Activated gamma-delta T cell treated with anti-CD3 and anti-CD28 coated beads, Interleukin-2, amount 50 U/mL, for 16 hours (primary cell): ENCODE results near the gene ZNF141.
"Not testable (repeated sequence)": the region's sequence is repeated elsewhere in the genome, so short reads cannot be mapped to it uniquely, and the experiment has no call there.

Experiments
- DNase-seq: peaks from one replicate; pipeline ENCODE4 v3.0.0-alpha.2; 2020; ENCODE audit warnings: low read depth

Gene ZNF141

GRCh38 chr4:337143-337931, at the start of gene ZNF141:
Gene ZNF141 (plus strand): TSS chr4:337814. CDS start chr4:337984, 170 bp downstream.
- DNase-seq: peak; percentile 89

GRCh38 chr4:288891-289290, 48.7 kb upstream of the ZNF141 start:
- no peak for DNase-seq

- DNase-seq: no peak
Observed at GRCh38 chr4:294732-295131, 42.9 kb upstream of the ZNF141 start.

- no peak for DNase-seq
Observed at GRCh38 chr4:302381-302780, 35.2 kb upstream of the ZNF141 start.

GRCh38 chr4:304516-304915, 33.1 kb upstream of the ZNF141 start:
- DNase-seq: not testable (repeated sequence)

DNA sequence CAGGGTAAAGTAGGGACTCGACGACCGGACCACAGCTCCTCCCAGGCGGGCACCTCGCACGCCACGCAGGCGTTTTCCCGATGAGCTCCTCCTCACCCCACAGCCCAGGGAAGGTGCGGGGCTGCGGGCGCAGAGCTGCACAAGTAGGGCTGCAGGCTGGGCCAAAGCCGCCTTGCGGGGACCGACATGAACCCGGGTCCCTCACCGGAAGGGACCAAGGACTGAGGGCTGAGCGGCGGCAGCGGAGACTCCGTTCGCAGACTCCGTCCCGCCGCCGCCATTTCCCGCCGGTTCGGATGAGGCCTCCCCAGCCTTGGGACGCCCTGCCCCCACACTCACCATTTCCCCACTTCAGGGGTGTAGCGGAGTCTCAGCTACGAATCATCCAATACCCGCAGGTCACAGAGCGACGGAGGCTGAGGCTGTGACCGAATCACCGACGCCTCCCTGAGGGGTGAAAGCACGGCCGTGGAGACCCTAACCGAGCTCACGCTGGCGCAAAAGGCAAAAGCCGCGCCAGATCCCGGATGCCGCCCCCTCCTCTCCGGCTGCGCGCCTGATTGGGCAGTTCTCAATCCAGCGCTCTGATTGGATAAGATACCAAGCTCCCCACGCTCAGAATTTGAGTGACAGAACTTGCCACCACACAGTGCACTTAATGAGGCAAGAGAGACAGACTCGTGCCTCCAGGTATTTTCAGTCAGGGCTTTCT, 32.5 kb upstream of the ZNF141 start, which contains the start of gene ZNF732:
TSS of gene ZNF732 (minus strand) at position 506 of the 712 bp plus-strand sequence. CDS start at position 342, 164 bp downstream.
- no peak for DNase-seq

GRCh38 chr4:306551-306961, 31.1 kb upstream of the ZNF141 start:
- DNase-seq: no peak

GRCh38 chr4:309807-310206, 27.8 kb upstream of the ZNF141 start:
- no peak for DNase-seq

DNA sequence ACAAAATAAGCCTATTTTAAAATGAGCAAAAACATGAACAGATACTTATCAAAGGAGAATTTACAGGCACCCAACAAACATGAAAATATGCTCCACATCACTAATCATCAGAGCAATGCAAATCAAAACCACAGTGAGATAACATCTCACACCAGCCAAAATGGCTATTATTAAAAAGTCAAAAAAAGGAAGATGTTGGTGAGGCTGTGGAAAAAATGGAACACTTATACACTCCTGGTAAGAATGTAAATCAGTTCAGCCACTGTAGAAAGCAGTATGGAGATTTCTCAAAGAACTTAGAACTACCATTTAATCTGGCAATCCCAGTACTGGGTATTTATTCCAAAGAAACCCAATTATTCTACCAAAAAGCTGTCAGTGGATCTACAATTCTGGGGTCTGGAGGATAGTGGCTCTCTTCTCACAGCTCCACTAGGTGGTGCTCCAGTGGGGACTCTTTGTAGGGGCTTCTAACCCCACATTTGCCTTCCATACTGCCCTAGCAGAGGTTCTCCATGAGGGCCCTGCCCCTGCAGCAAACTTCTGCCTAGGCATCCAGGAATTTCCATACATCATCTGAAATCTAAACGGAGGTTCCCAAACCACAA, 23.2 kb upstream of the ZNF141 start:
- DNase-seq: no peak

GRCh38 chr4:328729-329128, 8.9 kb upstream of the ZNF141 start:
- DNase-seq: no peak

GRCh38 chr4:335515-335914, 2.1 kb upstream of the ZNF141 start:
- DNase-seq: no peak

DNA sequence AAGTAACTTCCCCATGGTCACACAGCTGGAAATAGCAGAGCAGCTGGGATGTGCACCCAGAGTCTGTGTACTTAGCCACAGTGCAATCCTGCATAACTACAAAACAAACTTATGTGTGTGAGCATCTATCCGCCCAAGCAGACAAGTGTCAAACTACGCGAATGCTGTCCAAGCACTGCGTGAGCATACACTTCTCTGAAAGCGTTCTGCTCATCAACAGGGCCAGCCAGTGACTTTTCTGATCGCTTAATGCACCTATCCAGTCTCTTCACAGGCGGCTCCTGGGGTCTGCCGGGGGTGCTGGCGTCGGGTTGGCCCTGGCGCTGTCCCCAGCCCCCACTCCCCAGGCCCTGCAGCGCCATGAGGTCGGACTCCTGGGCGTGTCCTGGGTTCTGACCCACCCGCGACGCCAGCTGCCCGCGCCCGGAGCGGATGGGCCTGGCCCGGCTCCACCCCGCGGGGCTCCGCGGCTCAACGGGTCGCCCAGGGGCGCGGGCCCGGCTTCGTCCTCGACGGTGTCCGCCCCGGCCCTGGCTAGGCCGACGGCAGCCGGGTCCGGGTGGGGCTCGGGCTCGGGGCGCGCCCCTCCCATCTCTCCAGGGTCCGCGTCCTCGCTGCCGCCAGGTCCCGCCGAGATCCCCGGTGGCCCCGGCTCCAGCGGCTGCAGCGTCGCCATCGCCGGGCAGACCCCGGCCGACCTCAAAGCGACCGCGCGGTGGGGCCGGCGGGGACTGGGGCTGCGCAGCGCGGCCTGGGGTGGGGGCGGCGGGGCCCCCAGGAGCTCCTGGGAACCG, 1.3 kb upstream of the ZNF141 start:
- no peak for DNase-seq

DNA sequence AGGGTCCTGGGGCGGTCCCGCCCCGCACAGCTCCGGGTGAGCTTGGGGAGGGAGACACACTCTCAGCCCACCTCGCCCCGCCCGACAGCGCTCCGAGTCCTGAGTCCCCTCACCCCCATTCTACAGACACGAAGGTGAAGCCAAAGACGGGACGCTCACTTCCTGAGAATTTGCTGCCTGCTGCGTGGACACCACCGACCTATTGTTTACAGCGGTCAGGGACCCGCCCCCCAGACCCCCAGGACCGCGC, 796 bp upstream of the ZNF141 start:
- DNase-seq: no peak

DNA sequence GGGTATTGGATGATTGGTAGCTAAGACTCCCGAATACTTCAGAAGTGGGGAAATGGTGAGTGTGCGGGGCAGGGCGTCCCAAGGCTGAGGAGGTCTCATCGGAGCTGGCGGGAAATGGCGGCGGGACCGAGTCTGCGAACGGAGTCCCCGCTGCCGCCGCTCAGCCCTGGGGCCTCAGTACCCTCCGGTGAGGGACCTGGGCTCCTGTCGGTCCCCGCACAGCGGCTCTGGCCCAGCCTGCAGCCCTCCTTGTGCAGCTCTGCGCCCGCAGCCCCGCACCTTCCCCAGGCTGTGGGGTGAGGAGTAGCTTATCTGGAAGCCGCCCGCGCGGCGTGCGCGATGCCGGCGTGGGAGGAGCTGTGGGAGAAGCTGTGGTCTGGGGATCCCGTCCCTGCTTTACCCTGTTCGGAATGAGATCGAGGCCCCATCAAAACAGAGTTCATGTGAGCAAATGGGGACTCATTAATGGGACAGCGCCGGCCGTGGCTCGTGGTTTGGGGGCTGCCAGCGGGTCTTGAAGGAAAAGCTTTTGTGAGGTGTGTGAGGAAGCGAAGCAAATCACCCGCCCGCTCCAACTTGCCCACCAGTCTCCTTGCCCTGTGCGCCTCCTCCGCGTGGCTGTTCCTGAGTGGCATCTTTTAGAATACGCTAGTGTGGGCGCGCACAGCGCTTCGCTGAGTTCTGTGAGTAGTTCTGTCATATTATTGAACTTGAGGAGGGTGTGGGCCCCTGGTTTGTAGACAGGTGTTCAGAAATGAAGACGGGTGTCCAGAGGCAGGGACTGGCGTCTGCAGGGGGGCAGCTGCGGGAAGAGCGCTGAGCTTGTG, 531 bp downstream of the ZNF141 start:
- DNase-seq: peak; percentile 24

DNA sequence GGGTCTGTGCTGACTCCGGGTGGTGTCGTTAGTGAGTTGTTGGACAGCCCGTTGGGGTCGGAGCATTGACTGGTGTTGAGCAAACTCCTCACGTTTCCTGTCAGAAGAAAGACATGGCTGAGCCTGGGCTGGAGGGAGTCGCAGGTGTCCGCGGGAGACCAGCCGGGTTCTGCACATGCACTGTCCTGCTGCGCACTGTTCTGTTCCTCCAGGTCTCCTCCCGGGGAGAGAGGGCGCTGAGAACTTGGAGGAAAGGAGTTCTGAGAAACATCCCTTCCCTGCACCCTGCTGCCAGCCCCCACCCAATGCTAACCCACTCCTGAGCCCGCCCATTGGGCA, 1.1 kb downstream of the ZNF141 start:
- no peak for DNase-seq

GRCh38 chr4:340011-340410, 2.4 kb downstream of the ZNF141 start:
- no peak for DNase-seq

GRCh38 chr4:373062-373839, 35.6 kb downstream of the ZNF141 start:
- no peak for DNase-seq

DNA sequence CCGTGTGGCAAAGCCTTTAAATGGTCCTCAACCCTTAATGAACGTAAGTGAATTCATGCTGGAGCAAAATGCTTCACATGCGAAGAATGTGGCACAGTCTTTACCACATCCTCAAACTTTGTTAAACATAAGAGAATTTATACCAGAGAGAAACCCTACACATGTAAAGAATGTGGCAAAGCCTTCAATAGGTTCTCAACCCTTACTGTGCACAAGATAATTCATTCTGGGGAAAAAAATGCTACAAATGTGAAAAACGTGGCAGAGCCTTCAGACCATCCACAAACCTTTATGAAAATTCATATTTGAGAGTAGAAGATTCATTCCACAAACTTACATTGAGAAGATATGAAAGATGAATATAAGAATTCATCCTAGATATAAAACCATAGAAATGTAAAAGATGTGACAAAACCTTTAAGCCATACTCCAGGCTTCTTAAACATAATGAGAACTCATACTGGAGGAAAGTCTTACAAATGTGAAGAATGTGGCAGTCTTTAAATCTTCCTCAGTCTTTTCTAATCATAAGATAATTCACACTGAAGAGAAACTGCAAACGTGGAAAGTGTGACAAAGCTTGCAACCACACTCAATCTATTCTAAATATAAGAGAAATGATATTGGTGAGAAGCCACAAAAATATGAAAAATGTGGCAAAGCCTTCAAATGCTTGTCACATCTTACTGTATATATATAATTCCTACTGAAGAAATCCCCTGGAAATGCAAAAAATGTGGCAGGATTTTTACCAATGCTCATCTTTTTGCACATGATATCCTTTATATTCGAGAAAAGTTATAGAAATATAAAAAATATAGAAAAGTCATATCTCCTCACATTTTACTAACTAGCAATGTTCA, 36.9 kb downstream of the ZNF141 start:
- DNase-seq: no peak

DNA sequence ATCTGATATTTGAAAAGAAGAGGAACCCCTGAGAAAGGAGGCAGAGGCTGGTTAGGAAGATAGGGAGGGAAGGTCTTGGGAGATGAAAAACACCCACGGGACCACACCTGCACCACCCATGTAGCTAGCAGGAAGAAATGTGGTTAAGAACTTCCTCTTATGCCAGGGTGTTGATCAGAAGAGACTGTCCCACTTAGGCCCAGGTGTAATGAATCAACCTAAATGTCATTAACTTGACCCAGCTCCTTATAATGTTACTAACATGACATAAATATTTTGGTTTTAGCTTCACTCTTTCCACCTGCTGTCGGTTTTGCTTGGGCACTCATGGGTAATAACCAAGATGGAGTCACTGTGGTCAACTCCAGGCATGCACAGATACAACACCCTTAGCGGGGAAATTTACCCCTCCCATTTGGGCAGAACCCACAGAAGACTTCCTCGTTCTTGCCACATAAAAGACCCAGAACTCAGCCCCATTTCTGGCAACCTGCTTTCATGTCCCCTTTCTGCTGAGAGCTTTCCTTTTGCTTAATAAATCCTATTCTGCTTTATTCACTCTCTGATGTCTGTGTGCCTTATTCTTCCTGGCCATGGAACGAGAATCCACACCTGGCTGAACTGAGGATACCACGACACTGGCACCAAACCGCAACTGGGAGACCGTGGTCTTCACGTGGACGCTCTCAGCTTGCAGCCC, 46.8 kb downstream of the ZNF141 start:
- DNase-seq: no peak
